Measurements from ENCODE around the gene RIMBP2.
A peak's percentile ranks its signal among the peaks of the same experiment; 100 is the strongest.
"Not testable (repeated sequence)": the region's sequence is repeated elsewhere in the genome, so short reads cannot be mapped to it uniquely, and the experiment has no call there.

The RIMBP2 gene

GRCh38 chr12:130689408-130690405 is 26.4 kb downstream of the RIMBP2 start:
- intact Hi-C loops (cut with DNase I), result no loop called here
- no peak for DNase-seq

GRCh38 chr12:130688999-130689398 is 27.1 kb downstream of the RIMBP2 start:
- intact Hi-C loops (cut with DNase I); DNase-seq: not testable (repeated sequence)

- intact Hi-C loops (cut with DNase I), result no loop called here
- no peak for DNase-seq
Measured at GRCh38 chr12:130687796-130688778, 28.0 kb downstream of the RIMBP2 start.

- intact Hi-C loops (cut with DNase I), result no loop called here
- no peak for DNase-seq
Measured at GRCh38 chr12:130687190-130687589, 28.9 kb downstream of the RIMBP2 start.

GRCh38 chr12:130686511-130686991 is 29.5 kb downstream of the RIMBP2 start:
- DNase-seq, result peak in 8 of 42 donors; percentile 8 to 58 (median 26)
- intact Hi-C loops (cut with DNase I), result no loop called here

GRCh38 chr12:130685850-130686249 is 30.2 kb downstream of the RIMBP2 start:
- DNase-seq, result no peak
- intact Hi-C loops (cut with DNase I), result no loop called here

- intact Hi-C loops (cut with DNase I), result no loop called here
- no peak for DNase-seq
Measured at GRCh38 chr12:130685250-130685787, 30.8 kb downstream of the RIMBP2 start.

- intact Hi-C loops (cut with DNase I), result no loop called here
- DNase-seq, result no peak
Measured at GRCh38 chr12:130683811-130684210, 32.3 kb downstream of the RIMBP2 start.

GRCh38 chr12:130683080-130683479 is 33.0 kb downstream of the RIMBP2 start:
- intact Hi-C loops (cut with DNase I), result no loop called here

GRCh38 chr12:130680451-130680990 is 35.6 kb downstream of the RIMBP2 start:
- DNase-seq, result no peak
- intact Hi-C loops (cut with DNase I), result no loop called here

More at GRCh38 chr12:130683080-130683479, 33.0 kb downstream of the RIMBP2 start:
- no peak for DNase-seq

- intact Hi-C loops (cut with DNase I), result no loop called here
Measured at GRCh38 chr12:130677957-130678558, 38.0 kb downstream of the RIMBP2 start.

GRCh38 chr12:130675791-130676190 is 40.3 kb downstream of the RIMBP2 start:
- intact Hi-C loops (cut with DNase I), result no loop called here
- DNase-seq, result peak in 2 of 42 donors; percentile 1 to 23

More at GRCh38 chr12:130677957-130678558, 38.0 kb downstream of the RIMBP2 start:
- peak in 3 of 42 donors; percentile 3 to 10 (median 6) for DNase-seq

- DNase-seq, result peak in 1 of 42 donors; percentile 2
- intact Hi-C loops (cut with DNase I), result no loop called here
Measured at GRCh38 chr12:130675121-130675520, 41.0 kb downstream of the RIMBP2 start.

- intact Hi-C loops (cut with DNase I), result no loop called here
Measured at GRCh38 chr12:130674676-130675075, 41.4 kb downstream of the RIMBP2 start.

GRCh38 chr12:130673036-130673705 is 42.9 kb downstream of the RIMBP2 start:
- intact Hi-C loops (cut with DNase I), result no loop called here

More at GRCh38 chr12:130674676-130675075, 41.4 kb downstream of the RIMBP2 start:
- peak in 1 of 42 donors; percentile 2 for DNase-seq

GRCh38 chr12:130672089-130672820 is 43.8 kb downstream of the RIMBP2 start:
- intact Hi-C loops (cut with DNase I), result no loop called here
- DNase-seq, result no peak

More at GRCh38 chr12:130673036-130673705, 42.9 kb downstream of the RIMBP2 start:
- no peak for DNase-seq

- DNase-seq, result no peak
- intact Hi-C loops (cut with DNase I), result no loop called here
Measured at GRCh38 chr12:130671556-130671955, 44.5 kb downstream of the RIMBP2 start.
